Adrenal gland (tissue), 12 donors: ENCODE results near the gene ODR4. TPM values are rescaled to one million over a fixed set of nuclear protein-coding genes. Genes with fewer than 3 reads are reported as not detected.

Source experiments
- DNase-seq, 7 donors: peaks; one replicate each; pipeline ENCODE4 v3.0.0-alpha.2; 2019 to 2020
- H3K27ac ChIP-seq, 5 donors: fragments of 200-600 bp; sonication (generic) in 4 of 5; 1 replicate in 3 of 5; 2 replicates in 2 of 5; pipeline versions ENCODE4 v1.5.1 to v1.8.0; 2016 to 2020; ENCODE audit warnings: mild to moderate bottlenecking in 1 of 5
- H3K27me3 ChIP-seq: fragments of 200-600 bp; 2 replicates; pipeline ENCODE4 v1.8.0; 2021
- H3K36me3 ChIP-seq, 2 donors: fragments of 200-600 bp; replicated peaks in 1 of 2; 1 replicate in 1 of 2; 2 replicates in 1 of 2; pipeline versions ENCODE4 v1.5.1 to v1.8.0; 2018 to 2022
- H3K4me1 ChIP-seq, 2 donors: fragments of 200-600 bp; replicated peaks in 1 of 2; 1 replicate in 1 of 2; 2 replicates in 1 of 2; pipeline versions ENCODE4 v1.5.1 to v1.8.0; 2018 to 2021
- H3K4me3 ChIP-seq, 4 donors: fragments of 200-600 bp; sonication (generic) in 3 of 4; one replicate each; pipeline ENCODE4 v1.5.1; 2016 to 2018
- H3K9me3 ChIP-seq, 3 donors: fragments of 200-600 bp; sonication (generic) in 1 of 3; replicated peaks in 1 of 3; 1 replicate in 2 of 3; 2 replicates in 1 of 3; pipeline versions ENCODE4 v1.5.1 to v1.8.0; 2016 to 2021
- CTCF ChIP-seq, 6 experiments: fragments of 450-650 bp in 4 of 6; fragments of 200-600 bp in 2 of 6; sonication (generic) in 1 of 6; IDR thresholded peaks; 1 replicate in 5 of 6; 2 replicates in 1 of 6; pipeline versions ENCODE4 v1.5.1 to v1.8.0; 2016 to 2021; ENCODE audit warnings: antibody characterized with exemption in 6 of 6, mild to moderate bottlenecking in 2 of 6, moderate library complexity in 1 of 6
- POLR2A ChIP-seq, 2 donors: fragments of 450-650 bp; IDR thresholded peaks; one replicate each; pipeline ENCODE4 v1.6.1; 2017; ENCODE audit warnings: antibody characterized with exemption in 2 of 2, mild to moderate bottlenecking in 2 of 2, moderate library complexity in 1 of 2
- WGBS, 4 donors: extraction: QIAGEN DNeasy Blood & Tissue Kit in 2 of 4; methylation state at CpG; one replicate each; pipeline versions ENCODE4 v1.1.5 to v1.1.7; 2013 to 2017; 5-methylcytosine and 5-hydroxymethylcytosine counted together
- intact Hi-C, 2 donors: fragments of 100-400 bp; cut with DNase I; formaldehyde crosslinking; loops; one replicate each; pipeline versions ENCODE4 v1.14.1 to v1.15.0; 2022 to 2023
- polyA plus RNA-seq, 3 donors: library from polyadenylated mRNA; stranded (reverse); fragments of 200-250 nt in 2 of 3; fragments of 350-450 nt in 1 of 3; fragmentation: Illumina TruSeq in 1 of 3; extraction: RNeasy Lipid Tissue Mini Kit (QIAGEN cat#74804) in 1 of 3; gene quantifications; one replicate each; pipeline ENCODE4 v1.2.3, GENCODE V29; 2013 to 2014
- total RNA-seq, 9 donors: library from RNA; depleted of rRNA in 4 of 9; stranded (reverse); fragments of >200 nt in 4 of 9; fragments of 120-200 nt in 1 of 9; fragmentation: NEBNext Ultra II Directional in 1 of 9; extraction: Animal tissue kit (Norgen Biotek cat#: 25700) in 1 of 9; gene quantifications; one replicate each; pipeline versions ENCODE4 v1.1.0 to v1.2.4, GENCODE V29; 2013 to 2023
- donor health status: healthy with polysubstance abuse.
- donor health status: Bipolar disorder and iron deficiency.
- donor health status: DM: yes; HTN: yes; CAD: no.
- donor health status: DM: no; HTN: no; CAD: no.
- donor health status: DM: no; HTN: no; CAD: no.
- donor health status: DM: yes; HTN: yes; CAD: no.

Gene ODR4
- total and polyA plus RNA-seq, 12 donors = 15.6 to 46.3 (median 24.0) TPM

- no peaks in the 10 kb centered on the region for H3K27me3 ChIP-seq
- intact Hi-C loops = no loop called here
- H3K9me3 ChIP-seq = peaks cover 0 to 3% (median 0%) of the 10 kb centered on the region in 3 donors
- no peaks in the 10 kb centered on the region for H3K4me1 ChIP-seq
- no peaks in the 10 kb centered on the region for H3K36me3 ChIP-seq
- WGBS, 4 donors = 78 to 100% (median 86%) methylated on average over 1 of the region's 1 CpG
- H3K27ac ChIP-seq = no peak overlapping the region
- H3K4me3 ChIP-seq = no peak overlapping the region
- DNase-seq = no peak
- no peak for TF ChIP-seq POLR2A (IDR thresholded peaks at IDR 0.05)
- no peak for TF ChIP-seq CTCF (IDR thresholded peaks at IDR 0.05)
Measured at GRCh38 chr1:186435336-186435735, 59.7 kb downstream of the ODR4 start.

- no peaks in the 10 kb centered on the region for H3K36me3 ChIP-seq
- intact Hi-C loops = no loop called here
- H3K4me1 ChIP-seq = no peaks in the 10 kb centered on the region
- no peak overlapping the region for H3K4me3 ChIP-seq
- TF ChIP-seq POLR2A (IDR thresholded peaks at IDR 0.05) = no peak
- H3K27ac ChIP-seq = no peak overlapping the region
- H3K27me3 ChIP-seq = no peaks in the 10 kb centered on the region
- no peak for DNase-seq
- H3K9me3 ChIP-seq = peaks cover 0 to 3% (median 0%) of the 10 kb centered on the region in 3 donors
- 78 to 88% (median 83%) methylated on average over 5 of the region's 5 CpGs for WGBS, 4 donors
Measured at GRCh38 chr1:186438567-186438966, 62.9 kb downstream of the ODR4 start.

GRCh38 chr1:186440584-186440983 lies 64.9 kb downstream of the ODR4 start:
- intact Hi-C loops = no loop called here
- TF ChIP-seq CTCF (IDR thresholded peaks at IDR 0.05) (no peak), POLR2A (IDR thresholded peaks at IDR 0.05) (no peak)
- Histone ChIP-seq H3K27ac (no peak overlapping the region), H3K4me1 (no peaks in the 10 kb centered on the region), H3K36me3 (no peaks in the 10 kb centered on the region), H3K9me3 (peaks cover 0 to 3% (median 0%) of the 10 kb centered on the region in 3 donors), H3K27me3 (no peaks in the 10 kb centered on the region), H3K4me3 (no peak overlapping the region)
- no peak for DNase-seq
- 42 to 51% (median 47%) methylated on average over 3 of the region's 3 CpGs for WGBS, 4 donors

- H3K4me1 ChIP-seq = no peaks in the 10 kb centered on the region
- H3K36me3 ChIP-seq = no peaks in the 10 kb centered on the region
- no peak for TF ChIP-seq POLR2A (IDR thresholded peaks at IDR 0.05)
- TF ChIP-seq CTCF (IDR thresholded peaks at IDR 0.05) = no peak
- DNase-seq = no peak
- H3K9me3 ChIP-seq = peaks cover 0 to 3% (median 0%) of the 10 kb centered on the region in 3 donors
- intact Hi-C loops = no loop called here
- H3K27me3 ChIP-seq = no peaks in the 10 kb centered on the region
- H3K27ac ChIP-seq = no peak overlapping the region
- no peak overlapping the region for H3K4me3 ChIP-seq
- WGBS, 4 donors = 19 to 34% (median 28%) methylated on average over 1 of the region's 1 CpG
Measured at GRCh38 chr1:186442651-186443375, 67.2 kb downstream of the ODR4 start.

- 87 to 92% (median 90%) methylated on average over 2 of the region's 2 CpGs for WGBS, 4 donors
- TF ChIP-seq CTCF (IDR thresholded peaks at IDR 0.05) = no peak
- TF ChIP-seq POLR2A (IDR thresholded peaks at IDR 0.05) = no peak
- Histone ChIP-seq H3K36me3 (no peaks in the 10 kb centered on the region), H3K27ac (no peak overlapping the region), H3K9me3 (peaks cover 0 to 3% (median 0%) of the 10 kb centered on the region in 3 donors), H3K4me1 (no peaks in the 10 kb centered on the region), H3K27me3 (no peaks in the 10 kb centered on the region), H3K4me3 (no peak overlapping the region)
- no peak for DNase-seq
- intact Hi-C loops = no loop called here
Measured at GRCh38 chr1:186443638-186444037, 68.0 kb downstream of the ODR4 start.
